Central memory CD8-positive, alpha-beta T cell (primary cell): Measurements from ENCODE around the gene PAM16.

Experiments
- ATAC-seq: fragments of 150-1000 bp; cut with Tn5 transposase; replicated peaks from 2 replicates; pipeline ENCODE4 v1.10.0; 2022; ENCODE audit warnings: mild to moderate bottlenecking, moderate FRiP score, moderate number of reproducible peaks; ENCODE audit not compliant: poor library complexity, severe bottlenecking; ENCODE audit errors: extremely low read depth
- DNase-seq, 2 donors: peaks; one replicate each; pipeline ENCODE4 v3.0.0; 2021; ENCODE audit warnings: low spot score in 2 of 2
- H3K27ac Mint-ChIP-seq: one replicate; pipeline ENCODE4 v1.8.0; 2022; ENCODE audit warnings: low read depth, mild to moderate bottlenecking, moderate library complexity, mixed read lengths
- H3K27me3 Mint-ChIP-seq: one replicate; pipeline ENCODE4 v1.8.0; 2022; ENCODE audit warnings: mixed read lengths
- H3K36me3 Mint-ChIP-seq: one replicate; pipeline ENCODE4 v1.8.0; 2022; ENCODE audit warnings: mild to moderate bottlenecking, moderate library complexity, mixed read lengths; ENCODE audit not compliant: insufficient read depth
- H3K4me1 Mint-ChIP-seq: one replicate; pipeline ENCODE4 v1.8.0; 2022; ENCODE audit warnings: mixed read lengths
- H3K4me3 Mint-ChIP-seq: one replicate; pipeline ENCODE4 v1.8.0; 2022; ENCODE audit warnings: mild to moderate bottlenecking, moderate library complexity, mixed read lengths
- H3K9me3 Mint-ChIP-seq: one replicate; pipeline ENCODE4 v1.8.0; 2022; ENCODE audit warnings: mixed read lengths

The PAM16 gene

DNA sequence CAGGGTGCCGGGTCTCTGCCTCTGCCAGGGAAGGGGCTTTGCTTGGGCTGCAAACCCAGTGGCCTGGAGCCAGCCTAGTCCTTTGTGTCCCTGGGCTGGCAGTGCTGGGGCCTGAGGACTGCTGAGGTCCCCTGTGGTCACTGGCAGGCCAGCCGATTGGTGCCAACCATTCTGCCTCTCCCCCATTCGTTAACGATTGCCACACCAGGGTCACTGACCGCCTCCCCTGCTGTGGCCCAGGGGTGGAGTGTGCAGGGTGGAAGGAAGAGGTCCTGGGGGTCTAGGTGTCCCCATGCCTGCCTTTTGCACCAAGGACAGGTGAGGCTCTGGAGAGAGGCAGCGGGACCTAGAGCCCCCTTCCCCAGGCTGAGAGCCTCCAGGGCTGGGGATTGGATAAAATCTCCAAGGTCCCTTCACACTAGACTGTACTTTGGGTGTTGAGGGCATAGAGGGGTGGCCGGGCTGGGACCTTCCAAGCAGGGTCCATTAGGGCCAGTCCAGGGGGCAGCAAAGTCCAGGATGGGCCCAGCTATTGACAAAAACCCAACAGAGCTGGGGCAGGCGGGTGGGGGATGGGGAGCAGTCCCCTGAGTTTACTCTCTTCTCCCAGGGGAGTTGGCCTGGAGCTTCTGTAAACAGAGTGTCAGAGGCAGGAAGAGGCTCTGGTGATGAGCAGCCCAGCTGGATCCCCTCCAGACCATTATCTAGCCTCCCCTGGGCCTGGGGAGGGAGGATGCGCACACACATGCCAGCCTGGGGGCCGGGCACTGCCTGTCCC lies 21.6 kb upstream of the PAM16 start:
- peaks cover 14% of the 10 kb centered on the region for H3K4me1 Mint-ChIP-seq
- no peaks in the 10 kb centered on the region for H3K27me3 Mint-ChIP-seq
- no peak for ATAC-seq
- peak overlapping the region; percentile 35 for H3K27ac Mint-ChIP-seq
- H3K4me3 Mint-ChIP-seq: peak overlapping the region; percentile 74
- H3K9me3 Mint-ChIP-seq: no peaks in the 10 kb centered on the region
- no peak for DNase-seq
- peaks cover 13% of the 10 kb centered on the region for H3K36me3 Mint-ChIP-seq

GRCh38 chr16:4372001-4372577 lies 21.0 kb upstream of the PAM16 start:
- peak overlapping the region; percentile 35 for H3K27ac Mint-ChIP-seq
- peaks cover 11% of the 10 kb centered on the region for H3K36me3 Mint-ChIP-seq
- H3K4me3 Mint-ChIP-seq: peak overlapping the region; percentile 74
- DNase-seq: no peak
- H3K27me3 Mint-ChIP-seq: no peaks in the 10 kb centered on the region
- H3K9me3 Mint-ChIP-seq: no peaks in the 10 kb centered on the region
- ATAC-seq: peak; percentile 70
- peaks cover 17% of the 10 kb centered on the region for H3K4me1 Mint-ChIP-seq

GRCh38 chr16:4371357-4372000 lies 20.4 kb upstream of the PAM16 start, which contains the start of gene VASN:
TSS of gene VASN (plus strand) at chr16:4371848. CDS start at chr16:4380878, 9,030 bp downstream.
- H3K4me3 Mint-ChIP-seq: peak within 1 kb of the TSS; percentile 74
- no peaks in the 10 kb centered on the region for H3K27me3 Mint-ChIP-seq
- ATAC-seq (peak; percentile 76), DNase-seq (peak; percentile 59 to 64)
- H3K4me1 Mint-ChIP-seq: peaks cover 17% of the 10 kb centered on the region
- H3K36me3 Mint-ChIP-seq: peaks cover 13% of the 10 kb centered on the region
- no peaks in the 10 kb centered on the region for H3K9me3 Mint-ChIP-seq
- H3K27ac Mint-ChIP-seq: peak within 1 kb of the TSS; percentile 35

- Mint-ChIP-seq H3K27me3 (no peaks in the 10 kb centered on the region), H3K4me1 (peaks cover 15% of the 10 kb centered on the region), H3K9me3 (no peaks in the 10 kb centered on the region), H3K27ac (no peak overlapping the region), H3K4me3 (peak overlapping the region; percentile 74), H3K36me3 (peaks cover 15% of the 10 kb centered on the region)
- DNase-seq (no peak), ATAC-seq (no peak)
Observed at GRCh38 chr16:4370570-4371356, 19.6 kb upstream of the PAM16 start.

- Mint-ChIP-seq H3K36me3 (peaks cover 14% of the 10 kb centered on the region), H3K27me3 (no peaks in the 10 kb centered on the region), H3K9me3 (no peaks in the 10 kb centered on the region), H3K27ac (no peak overlapping the region), H3K4me3 (no peak overlapping the region), H3K4me1 (peaks cover 10% of the 10 kb centered on the region)
- DNase-seq (no peak), ATAC-seq (no peak)
Observed at GRCh38 chr16:4370151-4370550, 19.0 kb upstream of the PAM16 start.

GRCh38 chr16:4369007-4369733 lies 18.0 kb upstream of the PAM16 start:
- Mint-ChIP-seq H3K9me3 (no peaks in the 10 kb centered on the region), H3K27ac (no peak overlapping the region), H3K36me3 (peaks cover 18% of the 10 kb centered on the region), H3K27me3 (no peaks in the 10 kb centered on the region), H3K4me1 (peaks cover 10% of the 10 kb centered on the region), H3K4me3 (no peak overlapping the region)
- DNase-seq: no peak
- ATAC-seq: no peak

- Mint-ChIP-seq H3K4me3 (no peak overlapping the region), H3K9me3 (no peaks in the 10 kb centered on the region), H3K36me3 (peaks cover 28% of the 10 kb centered on the region), H3K4me1 (peaks cover 4% of the 10 kb centered on the region), H3K27me3 (no peaks in the 10 kb centered on the region), H3K27ac (no peak overlapping the region)
- DNase-seq (no peak), ATAC-seq (no peak)
Observed at GRCh38 chr16:4367393-4367856, 16.3 kb upstream of the PAM16 start.

GRCh38 chr16:4366016-4366415 lies 14.9 kb upstream of the PAM16 start:
- ATAC-seq (no peak), DNase-seq (no peak)
- Mint-ChIP-seq H3K27me3 (no peaks in the 10 kb centered on the region), H3K4me3 (no peak overlapping the region), H3K27ac (peak overlapping the region; percentile 85), H3K9me3 (no peaks in the 10 kb centered on the region), H3K4me1 (peaks cover 4% of the 10 kb centered on the region), H3K36me3 (peaks cover 31% of the 10 kb centered on the region)

GRCh38 chr16:4365615-4366014 lies 14.5 kb upstream of the PAM16 start:
- no peak for DNase-seq
- Mint-ChIP-seq H3K36me3 (peaks cover 31% of the 10 kb centered on the region), H3K4me3 (no peak overlapping the region), H3K27me3 (no peaks in the 10 kb centered on the region), H3K9me3 (no peaks in the 10 kb centered on the region), H3K27ac (no peak overlapping the region), H3K4me1 (peaks cover 4% of the 10 kb centered on the region)
- no peak for ATAC-seq

- Mint-ChIP-seq H3K9me3 (no peaks in the 10 kb centered on the region), H3K36me3 (peaks cover 34% of the 10 kb centered on the region), H3K27me3 (no peaks in the 10 kb centered on the region), H3K27ac (no peak overlapping the region), H3K4me3 (no peak overlapping the region), H3K4me1 (peaks cover 4% of the 10 kb centered on the region)
- DNase-seq (no peak), ATAC-seq (no peak)
Observed at GRCh38 chr16:4365014-4365406, 13.9 kb upstream of the PAM16 start.

- ATAC-seq: no peak
Observed at GRCh38 chr16:4364196-4365013, 13.3 kb upstream of the PAM16 start.

More at GRCh38 chr16:4364196-4365013, 13.3 kb upstream of the PAM16 start:
- no peak overlapping the region for H3K4me3 Mint-ChIP-seq
- no peak for DNase-seq
- H3K9me3 Mint-ChIP-seq: no peaks in the 10 kb centered on the region
- H3K27me3 Mint-ChIP-seq: no peaks in the 10 kb centered on the region
- H3K36me3 Mint-ChIP-seq: peaks cover 36% of the 10 kb centered on the region
- H3K27ac Mint-ChIP-seq: no peak overlapping the region
- peaks cover 4% of the 10 kb centered on the region for H3K4me1 Mint-ChIP-seq
